ENCODE results near the gene BRD1.

Gene BRD1

GRCh38 chr22:49751966-49752597, 75.6 kb downstream of the BRD1 start:
- DNase-seq (ENCODE audit: low spot score), result no peak

- no peak for DNase-seq (ENCODE audit: low spot score)
These were observed 76.2 kb downstream of the BRD1 start for GRCh38 chr22:49751318-49751965.

DNA sequence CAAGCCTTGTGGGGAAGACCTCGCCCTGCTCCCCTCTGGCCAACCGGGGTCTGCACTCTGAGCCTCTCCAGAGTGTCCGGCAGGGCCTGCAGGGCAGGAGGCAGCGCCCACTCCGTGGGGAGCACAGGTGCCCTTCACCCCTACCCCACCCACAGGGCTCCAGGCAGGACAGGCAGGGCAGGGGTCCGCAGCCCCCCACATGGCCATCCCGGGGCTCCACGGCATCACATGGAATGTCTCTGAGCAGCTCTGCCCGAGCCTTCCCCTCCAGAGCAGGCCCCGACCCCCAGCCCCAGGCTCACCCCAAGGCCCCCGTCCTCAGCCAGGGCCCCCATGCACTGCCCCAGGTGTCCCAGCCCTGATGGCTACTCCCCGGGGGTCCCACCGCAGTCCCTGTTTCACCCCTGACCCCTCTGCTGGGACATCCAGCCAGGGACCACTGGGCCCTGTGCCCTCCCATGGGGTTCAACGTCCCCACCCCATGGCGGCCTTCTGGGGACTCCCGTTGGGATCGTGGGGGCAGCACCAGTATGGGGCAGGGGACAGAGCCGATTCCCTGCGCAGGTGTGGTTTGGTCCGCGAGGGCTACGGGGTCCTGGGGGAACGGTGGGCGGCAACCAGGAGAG, 77.7 kb downstream of the BRD1 start:
- DNase-seq (ENCODE audit: low spot score), result no peak

- no peak for DNase-seq (ENCODE audit: low spot score)
These were observed 78.4 kb downstream of the BRD1 start for GRCh38 chr22:49749227-49749626.

DNA sequence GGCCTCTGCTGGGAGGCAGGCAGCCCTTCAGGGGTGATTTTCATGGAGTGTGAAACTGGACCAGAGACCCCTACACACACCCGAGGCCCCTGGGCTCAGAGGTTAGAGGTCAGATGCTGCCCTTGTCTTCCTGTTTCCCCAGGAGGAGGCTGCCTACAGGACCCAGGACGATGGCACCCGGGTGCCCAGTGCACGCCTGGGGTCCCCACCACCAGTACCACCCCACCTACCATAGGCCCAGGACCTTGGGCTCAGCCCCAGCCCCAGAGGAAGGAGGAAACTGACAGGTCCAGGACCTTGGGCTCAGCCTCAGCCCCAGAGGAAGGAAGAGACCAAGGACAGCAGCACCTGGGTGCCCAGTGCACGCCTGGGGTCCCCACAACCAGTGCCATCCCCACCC, 79.2 kb downstream of the BRD1 start:
- DNase-seq (ENCODE audit: low spot score), result no peak

DNA sequence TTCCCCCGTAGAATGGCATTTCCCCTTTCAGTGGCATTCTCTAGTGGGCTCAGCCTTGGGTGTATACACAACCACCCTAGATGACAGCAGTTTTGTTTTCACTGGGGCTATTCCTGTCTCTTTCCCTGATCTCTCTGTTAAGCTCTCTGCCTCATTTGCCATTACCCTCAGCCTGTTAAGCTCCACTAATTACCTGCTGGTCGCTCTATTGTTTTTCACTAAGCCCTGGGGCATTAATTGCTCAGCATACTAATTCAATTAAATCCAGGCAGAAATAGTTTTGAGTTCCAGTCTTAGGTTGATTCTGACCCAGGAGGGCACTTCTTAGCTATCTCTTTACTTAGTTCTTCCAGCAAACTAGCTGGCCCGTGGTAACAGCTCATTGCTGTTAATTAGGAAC, 80.0 kb downstream of the BRD1 start:
- no peak for DNase-seq (ENCODE audit: low spot score)

DNA sequence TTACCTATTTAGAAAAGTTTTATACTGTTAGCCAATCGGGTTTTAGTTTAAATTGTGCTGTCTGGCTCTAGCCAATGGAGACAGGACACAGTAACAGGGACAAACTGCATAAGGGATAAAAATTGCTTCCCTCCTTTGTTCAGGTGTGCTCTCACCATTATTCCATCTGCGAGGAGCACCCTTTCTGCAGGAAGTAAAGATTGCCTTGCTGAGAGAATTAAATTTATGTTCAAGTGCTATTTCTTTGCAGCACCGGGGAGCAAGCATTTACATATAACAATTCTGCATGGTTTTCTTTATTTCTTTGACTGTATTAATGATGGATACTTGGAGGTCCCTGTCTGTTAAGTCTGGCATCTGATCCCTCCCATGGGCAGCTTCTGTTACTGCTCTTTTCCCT, 80.5 kb downstream of the BRD1 start:
- DNase-seq (ENCODE audit: low spot score), result no peak

- no peak for DNase-seq (ENCODE audit: low spot score)
These were observed 81.6 kb downstream of the BRD1 start for GRCh38 chr22:49746065-49746464.

GRCh38 chr22:49740242-49740641, 87.4 kb downstream of the BRD1 start:
- DNase-seq (ENCODE audit: low spot score), result no peak

DNA sequence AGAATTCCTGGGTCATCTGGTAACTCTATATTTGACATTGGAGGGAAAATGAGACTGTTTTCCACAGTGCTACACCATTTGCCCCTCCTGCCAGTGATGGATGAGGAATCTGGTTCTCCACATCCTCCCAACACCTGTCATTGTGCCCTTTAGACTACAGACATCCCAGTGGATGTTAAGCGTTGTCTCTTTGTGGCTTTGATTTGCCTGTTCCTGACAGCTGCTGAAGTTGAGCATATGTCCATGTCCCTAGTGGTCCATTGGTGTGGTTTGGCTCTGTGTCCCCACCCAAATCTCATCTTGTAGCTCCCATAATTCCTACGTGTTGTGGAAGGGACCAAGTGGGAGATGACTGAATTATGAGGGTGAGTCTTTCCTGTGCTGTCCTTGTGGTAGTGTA, 88.5 kb downstream of the BRD1 start:
- no peak for DNase-seq (ENCODE audit: low spot score)

- DNase-seq (ENCODE audit: low spot score), result no peak
These were observed 89.1 kb downstream of the BRD1 start for GRCh38 chr22:49738566-49738965.

- DNase-seq (ENCODE audit: low spot score), result no peak
These were observed 89.7 kb downstream of the BRD1 start for GRCh38 chr22:49738006-49738405.

DNA sequence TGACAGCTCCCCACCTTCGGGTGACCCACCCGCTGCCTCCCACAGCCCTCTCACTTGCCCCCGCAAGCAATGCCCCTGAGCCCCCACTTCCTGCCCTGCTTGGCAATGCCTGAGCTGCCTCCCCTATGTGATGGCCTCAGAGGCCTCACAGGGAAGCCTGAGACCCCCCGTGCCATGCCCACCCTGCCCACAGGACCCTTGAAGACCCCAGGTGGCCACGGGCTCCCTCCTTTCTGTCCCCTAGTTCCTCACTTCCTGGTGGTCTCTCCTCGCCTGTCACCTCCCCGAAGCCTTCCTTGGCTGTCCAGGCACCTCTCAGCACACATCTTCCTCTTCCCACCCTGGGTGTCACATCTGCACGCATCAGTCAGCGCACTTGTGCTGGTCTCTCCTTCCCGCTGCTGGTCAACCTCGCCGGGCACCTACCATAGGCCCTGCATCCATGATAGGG, 90.5 kb downstream of the BRD1 start:
- no peak for DNase-seq (ENCODE audit: low spot score)

DNA sequence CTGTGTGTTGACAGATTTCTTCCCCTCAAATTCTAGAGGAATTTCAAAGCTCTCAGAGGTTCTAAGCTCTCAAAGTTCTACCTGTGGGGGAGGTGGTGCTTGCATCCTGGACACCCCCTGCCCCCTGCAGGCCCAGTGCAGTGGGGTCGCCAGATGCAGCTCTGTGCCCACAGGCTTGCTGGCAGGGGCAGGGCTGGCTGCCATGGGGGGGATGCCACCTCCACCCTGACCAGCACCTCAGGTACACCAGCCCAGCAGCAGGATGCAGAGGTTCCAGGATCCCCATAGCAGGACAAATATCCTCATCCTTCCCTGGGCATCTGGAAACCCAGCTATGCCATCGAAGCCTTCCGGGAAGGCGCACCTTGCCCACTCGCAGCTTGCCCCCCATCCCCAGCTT, 91.1 kb downstream of the BRD1 start:
- DNase-seq (ENCODE audit: low spot score), result no peak

DNA sequence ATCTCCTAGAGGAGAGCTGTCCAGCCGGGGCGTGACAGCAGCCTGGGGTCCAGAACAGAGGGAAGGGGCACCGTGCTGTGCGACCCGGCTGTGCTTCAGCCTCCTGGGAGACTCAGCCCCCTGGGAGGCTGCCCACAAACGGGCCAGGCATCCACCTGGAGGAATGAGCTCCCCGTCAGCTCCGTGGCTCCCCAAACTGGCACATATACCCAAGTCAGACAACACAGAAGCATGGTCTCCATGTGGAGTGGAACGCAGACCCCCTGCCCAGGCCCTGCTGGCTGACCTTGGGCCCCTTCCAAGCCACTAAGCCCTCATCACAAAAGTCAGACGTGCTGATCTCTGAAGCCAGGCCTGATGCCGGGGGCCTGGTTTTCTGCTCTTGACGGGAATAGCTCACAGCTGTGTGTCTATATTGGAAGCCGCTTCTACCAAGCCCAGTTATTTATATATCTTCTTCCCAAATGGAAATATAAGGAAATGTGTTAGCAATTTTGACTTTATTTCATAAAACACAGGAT, 91.7 kb downstream of the BRD1 start:
- no peak for DNase-seq (ENCODE audit: low spot score)

DNA sequence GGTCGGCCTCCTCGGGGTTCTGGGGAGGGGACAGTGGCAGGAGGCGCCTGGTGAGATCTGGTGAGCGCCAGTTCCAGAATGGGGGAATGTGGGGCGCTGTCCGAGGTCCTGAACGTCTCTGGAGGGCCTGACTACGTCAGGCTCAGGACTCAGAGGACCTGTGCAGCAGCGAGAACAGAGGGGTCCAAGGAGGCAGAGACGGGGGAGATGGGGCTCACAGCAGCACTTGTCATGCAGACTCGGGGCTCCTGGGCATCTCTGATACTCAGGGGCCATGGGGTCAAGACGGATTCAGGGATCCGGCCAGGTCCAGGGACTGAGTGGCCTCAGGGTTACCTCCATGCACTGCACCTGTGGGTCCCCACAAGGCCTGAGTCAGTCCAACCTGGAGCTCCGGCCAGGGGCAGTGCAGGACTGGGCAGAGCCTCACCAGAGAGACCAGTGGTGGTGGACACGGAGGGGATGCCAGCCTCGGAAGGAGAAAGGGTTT, 92.2 kb downstream of the BRD1 start:
- DNase-seq (ENCODE audit: low spot score), result peak; percentile 60

GRCh38 chr22:49734882-49735281, 92.8 kb downstream of the BRD1 start:
- DNase-seq (ENCODE audit: low spot score), result no peak

GRCh38 chr22:49734390-49734789, 93.3 kb downstream of the BRD1 start:
- DNase-seq (ENCODE audit: low spot score), result peak; percentile 9

DNA sequence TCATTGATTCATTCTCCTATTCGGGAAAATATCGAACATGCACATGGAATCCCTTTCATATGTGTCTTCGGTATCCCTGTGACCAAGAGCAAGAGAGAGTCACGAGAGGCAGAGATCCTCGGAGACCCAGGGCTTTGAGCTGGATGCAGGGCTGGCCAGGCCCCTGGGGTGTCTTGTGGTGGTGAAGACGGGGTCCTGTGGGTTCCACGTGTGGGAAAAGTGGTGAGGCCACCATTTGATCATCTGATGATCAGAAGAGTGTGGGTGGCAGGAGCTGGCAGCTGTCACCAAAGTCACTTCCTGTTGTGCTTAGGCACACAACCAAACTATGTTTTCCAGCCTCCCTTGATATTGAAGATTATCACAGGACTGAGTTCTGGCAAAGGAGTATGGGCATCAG, 94.0 kb downstream of the BRD1 start:
- DNase-seq (ENCODE audit: low spot score), result no peak

- DNase-seq (ENCODE audit: low spot score), result no peak
These were observed 97.0 kb downstream of the BRD1 start for GRCh38 chr22:49730656-49731055.

DNA sequence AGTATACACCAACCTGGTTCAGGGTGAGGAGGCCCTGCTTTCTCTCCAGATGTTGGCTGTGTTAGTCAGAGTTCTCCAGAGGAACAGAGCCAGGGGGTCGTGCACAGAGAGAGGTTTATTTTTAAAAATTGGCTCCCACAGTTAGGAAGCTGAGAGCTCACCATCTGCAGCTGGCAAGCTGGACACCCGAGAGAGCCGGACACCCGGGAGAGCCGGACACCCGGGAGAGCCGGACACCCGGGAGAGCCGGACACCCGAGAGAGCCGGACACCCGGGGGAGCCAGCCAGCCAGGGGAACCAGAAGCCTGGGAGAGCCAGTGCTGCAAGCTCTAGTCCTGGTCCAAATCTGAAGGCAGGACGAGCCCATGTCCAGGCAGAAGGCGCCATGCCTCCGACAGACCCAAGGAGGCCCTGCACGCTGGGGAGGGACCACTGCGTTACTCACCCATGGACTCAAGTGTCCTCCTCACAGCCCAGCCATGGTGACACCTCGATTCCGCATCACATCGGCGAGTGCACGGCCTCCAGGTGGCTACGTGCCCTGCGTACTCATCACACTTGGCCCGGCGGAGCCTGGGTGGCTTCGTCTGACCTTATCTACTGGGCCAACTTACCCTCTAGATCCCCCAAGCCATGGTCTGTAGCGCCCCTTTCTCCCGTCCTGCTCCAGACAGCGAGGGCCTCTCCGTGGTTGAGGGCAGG, 99.0 kb downstream of the BRD1 start:
- DNase-seq (ENCODE audit: low spot score), result no peak

DNA sequence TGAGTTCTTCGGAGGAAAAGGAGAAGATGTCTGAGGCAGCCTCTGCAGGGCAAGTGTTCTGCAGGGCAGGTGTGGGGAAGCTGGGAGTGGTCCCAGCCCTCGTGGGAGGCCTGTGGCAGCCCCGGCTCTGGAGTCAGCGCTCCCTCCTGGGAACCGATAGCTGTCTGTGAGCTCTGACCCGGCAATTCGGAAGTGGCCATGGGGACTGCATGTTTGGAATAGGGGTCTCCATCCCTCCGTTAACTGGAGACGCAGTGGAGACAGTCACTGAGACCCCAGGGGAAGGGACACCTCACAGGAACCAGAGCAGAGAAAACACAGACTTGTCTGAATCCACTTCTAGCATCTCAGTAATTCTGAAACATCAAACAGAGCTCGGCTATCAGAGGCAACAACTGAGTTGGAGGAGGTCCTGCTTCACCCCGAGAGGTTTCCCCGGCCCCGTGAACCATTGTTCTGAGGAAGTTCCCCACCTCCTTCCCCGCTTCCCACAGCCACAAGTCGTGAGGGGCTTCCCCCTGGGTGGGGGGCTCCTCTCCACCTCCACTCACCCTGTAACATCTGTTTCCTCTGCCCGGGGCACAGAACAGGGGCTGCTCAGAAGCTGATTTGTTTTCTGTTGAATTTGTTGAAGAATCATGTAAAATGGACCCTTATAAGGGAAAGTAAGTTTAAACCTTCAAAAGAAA, 99.6 kb downstream of the BRD1 start:
- DNase-seq (ENCODE audit: low spot score), result no peak
